Naive thymus-derived CD8-positive, alpha-beta T cell (primary cell): ENCODE measurements around the gene ZDHHC24. TPM values are rescaled to one million over a fixed set of nuclear protein-coding genes. Genes with fewer than 3 reads are reported as not detected.

ENCODE experiments used
- ATAC-seq, 2 donors: fragments of 150-1000 bp; cut with Tn5 transposase in 1 of 2; sonication (Bioruptor Pico), chemical (Tn5 transposase) in 1 of 2; 1 replicate in 1 of 2; 2 replicates in 1 of 2; pipeline ENCODE4 v1.10.0; 2021; ENCODE audit warnings: mild to moderate bottlenecking in 2 of 2, moderate library complexity in 2 of 2
- POLR2A ChIA-PET: fragments of 350-600 bp; sonication (Branson Sonifier 250); formaldehyde crosslinking; loops from one replicate; lab custom pipeline; 2021; ENCODE audit warnings: antibody characterized with exemption; lab: Charles Lee
- DNase-seq, 10 donors: peaks; one replicate each; pipeline versions ENCODE4 v3.0.0 to v3.0.0-alpha.2; 2020 to 2022
- H3K27ac Mint-ChIP-seq, 10 donors: one replicate each; pipeline ENCODE4 v1.8.0; 2020 to 2022; ENCODE audit warnings: mild to moderate bottlenecking in 10 of 10, mixed read lengths in 10 of 10, moderate library complexity in 4 of 10, inconsistent platforms in 1 of 10
- H3K27me3 Mint-ChIP-seq, 5 donors: one replicate each; pipeline ENCODE4 v1.8.0; 2021 to 2022; ENCODE audit warnings: mixed read lengths in 5 of 5
- H3K36me3 Mint-ChIP-seq, 3 donors: one replicate each; pipeline ENCODE4 v1.8.0; 2020 to 2022; ENCODE audit warnings: mixed read lengths in 3 of 3, mild to moderate bottlenecking in 2 of 3, inconsistent platforms in 1 of 3
- H3K4me1 Mint-ChIP-seq, 4 donors: one replicate each; pipeline ENCODE4 v1.8.0; 2021 to 2022; ENCODE audit warnings: mixed read lengths in 4 of 4
- H3K4me3 Mint-ChIP-seq, 10 donors: one replicate each; pipeline ENCODE4 v1.8.0; 2020 to 2022; ENCODE audit warnings: mild to moderate bottlenecking in 10 of 10, mixed read lengths in 10 of 10, moderate library complexity in 6 of 10, inconsistent platforms in 1 of 10
- H3K9me3 Mint-ChIP-seq, 9 donors: one replicate each; pipeline ENCODE4 v1.8.0; 2020 to 2022; ENCODE audit warnings: mixed read lengths in 9 of 9, mild to moderate bottlenecking in 3 of 9, inconsistent platforms in 1 of 9, moderate library complexity in 1 of 9
- polyA plus RNA-seq, 3 donors: library from polyadenylated mRNA; unstranded; fragments of 300-500 nt; fragmentation: Illumina TruSeq; gene quantifications; one replicate each; pipeline ENCODE4 v1.2.3, GENCODE V29; 2021
- total RNA-seq, 8 experiments: library from RNA in 2 of 8; stranded (reverse) in 2 of 8; gene quantifications; one replicate each; pipeline ENCODE4 v1.2.3 and lab custom pipeline; 2021 to 2026

ZDHHC24 gene
- total and polyA plus RNA-seq, 5 experiments from 2014 or later = 9.6 to 29.3 (median 14.1) TPM

- no peaks in the 10 kb centered on the region for H3K4me1 Mint-ChIP-seq
- DNase-seq (peak in 1 of 10 donors; percentile 0), ATAC-seq (no peak)
- peaks cover 0 to 50% (median 22%) of the 10 kb centered on the region in 3 donors for H3K36me3 Mint-ChIP-seq
- H3K27ac Mint-ChIP-seq = peak overlapping the region in 1 of 10 donors; percentile 75
- POLR2A ChIA-PET = interaction anchor here (0.7 kb wide), 1 partner anchor 18 kb away, joined by 4 read pairs; no protein-coding TSS in a partner anchor
- no peak overlapping the region for H3K4me3 Mint-ChIP-seq
- no peaks in the 10 kb centered on the region for H3K9me3 Mint-ChIP-seq
- no peaks in the 10 kb centered on the region for H3K27me3 Mint-ChIP-seq
These were observed 21.4 kb downstream of the ZDHHC24 start for GRCh38 chr11:66524304-66525040.

GRCh38 chr11:66523611-66524010 is 22.2 kb downstream of the ZDHHC24 start:
- ATAC-seq (no peak), DNase-seq (peak in 1 of 10 donors; percentile 55)
- H3K27ac Mint-ChIP-seq = no peak overlapping the region
- no peaks in the 10 kb centered on the region for H3K27me3 Mint-ChIP-seq
- H3K36me3 Mint-ChIP-seq = peaks cover 0 to 52% (median 22%) of the 10 kb centered on the region in 3 donors
- H3K4me1 Mint-ChIP-seq = no peaks in the 10 kb centered on the region
- no peak overlapping the region for H3K4me3 Mint-ChIP-seq
- POLR2A ChIA-PET = interaction anchor here (0.7 kb wide), 1 partner anchor 18 kb away, joined by 4 read pairs; no protein-coding TSS in a partner anchor
- H3K9me3 Mint-ChIP-seq = no peaks in the 10 kb centered on the region

- Mint-ChIP-seq H3K9me3 (no peaks in the 10 kb centered on the region), H3K4me3 (peak overlapping the region; percentile 87 to 91 (median 88)), H3K27me3 (no peaks in the 10 kb centered on the region), H3K27ac (peak overlapping the region; percentile 59 to 87 (median 80)), H3K4me1 (peaks cover 11 to 21% (median 15%) of the 10 kb centered on the region in 4 donors), H3K36me3 (peaks cover 0 to 22% (median 5%) of the 10 kb centered on the region in 3 donors)
- POLR2A ChIA-PET = interaction anchor here (0.9 to 1.7 kb wide), 8 partner anchors 9 to 608 kb away, joined by 3 to 6 read pairs (median 5); partner anchors contain the start of genes ACTN3, DPP3, KDM2A and MRPL11
- DNase-seq (no peak), ATAC-seq (no peak)
These were observed 34.9 kb downstream of the ZDHHC24 start for GRCh38 chr11:66510990-66511339.

- Mint-ChIP-seq H3K36me3 (peaks cover 0 to 21% (median 5%) of the 10 kb centered on the region in 3 donors), H3K27me3 (no peaks in the 10 kb centered on the region), H3K4me3 (peak within 1 kb of the TSS; percentile 87 to 91 (median 88)), H3K4me1 (peaks cover 11 to 21% (median 15%) of the 10 kb centered on the region in 4 donors), H3K27ac (peak within 1 kb of the TSS; percentile 59 to 87 (median 80)), H3K9me3 (no peaks in the 10 kb centered on the region)
- POLR2A ChIA-PET = interaction anchor here (0.7 to 1.7 kb wide), 10 partner anchors 8 to 609 kb away, joined by 3 to 6 read pairs (median 4); partner anchors contain the start of genes ACTN3, DPP3, KDM2A and MRPL11
- DNase-seq (peak; percentile 69 to 85 (median 76)), ATAC-seq (peak; percentile 98 to 99)
These were observed 35.4 kb downstream of the ZDHHC24 start, which contains the start of gene BBS1 for GRCh38 chr11:66510271-66510989. BBS1 (plus strand) TSS chr11:66510635; CDS start chr11:66510660, 25 bp downstream.

- Mint-ChIP-seq H3K27ac (no peak overlapping the region), H3K9me3 (no peaks in the 10 kb centered on the region), H3K4me3 (peak overlapping the region in 2 of 10 donors; percentile 10 to 19), H3K27me3 (no peaks in the 10 kb centered on the region), H3K36me3 (peaks cover 0 to 23% (median 0%) of the 10 kb centered on the region in 3 donors), H3K4me1 (peaks cover 11 to 21% (median 15%) of the 10 kb centered on the region in 4 donors)
- no peak for DNase-seq
- POLR2A ChIA-PET = interaction anchor here (0.6 to 1.7 kb wide), 3 partner anchors 34 to 320 kb away, joined by 3 to 6 read pairs (median 4); partner anchors contain the start of gene RBM14
- ATAC-seq = no peak
These were observed 36.7 kb downstream of the ZDHHC24 start for GRCh38 chr11:66509131-66509561.

DNA sequence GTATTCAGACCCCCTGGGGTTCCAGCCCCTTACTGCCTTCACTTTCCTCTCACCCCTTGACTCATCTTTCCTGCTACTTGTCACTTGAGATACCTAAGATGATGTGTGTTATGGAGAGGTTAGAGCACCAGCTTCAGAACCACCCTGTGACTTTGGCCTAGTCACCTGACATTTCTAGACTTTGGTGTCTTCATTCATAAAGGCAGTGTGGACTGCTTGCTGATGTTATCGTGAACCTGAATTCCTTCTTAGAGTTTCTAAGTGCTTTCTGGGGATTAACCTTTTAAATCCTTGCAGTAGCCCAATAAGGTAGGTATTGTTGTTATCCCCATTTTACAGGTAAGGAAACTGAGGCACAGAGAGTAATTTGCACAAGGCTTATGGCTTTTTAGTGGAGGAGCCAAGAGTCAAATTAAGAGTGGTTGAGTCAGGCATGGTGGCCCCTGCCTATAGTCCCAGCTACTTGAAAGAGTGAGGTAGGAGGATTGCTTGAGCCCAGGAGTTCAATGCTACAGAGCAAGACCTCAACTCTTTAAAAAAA is 40.5 kb downstream of the ZDHHC24 start:
- Mint-ChIP-seq H3K36me3 (peaks cover 0 to 38% (median 0%) of the 10 kb centered on the region in 3 donors), H3K27ac (no peak overlapping the region), H3K4me1 (peaks cover 0 to 4% (median 3%) of the 10 kb centered on the region in 4 donors), H3K9me3 (no peaks in the 10 kb centered on the region), H3K27me3 (no peaks in the 10 kb centered on the region), H3K4me3 (no peak overlapping the region)
- POLR2A ChIA-PET = no interaction called here
- no peak for ATAC-seq
- DNase-seq = no peak

- no peaks in the 10 kb centered on the region for H3K9me3 Mint-ChIP-seq
- H3K4me1 Mint-ChIP-seq = no peaks in the 10 kb centered on the region
- no peak overlapping the region for H3K4me3 Mint-ChIP-seq
- ATAC-seq (no peak), DNase-seq (peak in 1 of 10 donors; percentile 1)
- peaks cover 0 to 48% (median 5%) of the 10 kb centered on the region in 3 donors for H3K36me3 Mint-ChIP-seq
- H3K27ac Mint-ChIP-seq = peak overlapping the region in 2 of 10 donors; percentile 8 to 13
- POLR2A ChIA-PET = no interaction called here
- H3K27me3 Mint-ChIP-seq = no peaks in the 10 kb centered on the region
These were observed 47.3 kb downstream of the ZDHHC24 start for GRCh38 chr11:66498506-66498905.

DNA sequence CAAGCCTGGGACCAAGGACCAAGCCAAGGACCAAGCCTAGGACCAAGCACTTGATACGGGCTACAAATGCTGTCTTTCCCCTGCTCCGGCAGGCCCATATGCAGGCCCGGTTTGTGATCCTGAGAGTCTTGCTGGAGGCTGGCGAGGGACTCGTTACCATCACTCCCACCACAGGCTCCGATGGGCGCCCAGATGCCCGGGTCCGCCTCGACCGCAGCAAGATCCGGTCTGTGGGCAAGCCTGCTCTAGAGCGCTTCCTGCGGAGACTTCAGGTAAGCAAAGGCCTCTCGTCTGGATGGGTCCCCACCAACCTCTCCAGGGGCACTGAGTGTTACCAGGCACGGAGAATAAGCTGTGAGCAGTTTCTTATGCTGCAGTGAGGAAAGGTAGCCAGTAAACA is 48.6 kb downstream of the ZDHHC24 start:
- Mint-ChIP-seq H3K27ac (no peak overlapping the region), H3K27me3 (no peaks in the 10 kb centered on the region), H3K4me1 (no peaks in the 10 kb centered on the region), H3K4me3 (no peak overlapping the region), H3K9me3 (no peaks in the 10 kb centered on the region), H3K36me3 (peaks cover 0 to 49% (median 9%) of the 10 kb centered on the region in 3 donors)
- DNase-seq (no peak), ATAC-seq (no peak)
- POLR2A ChIA-PET = no interaction called here

DNA sequence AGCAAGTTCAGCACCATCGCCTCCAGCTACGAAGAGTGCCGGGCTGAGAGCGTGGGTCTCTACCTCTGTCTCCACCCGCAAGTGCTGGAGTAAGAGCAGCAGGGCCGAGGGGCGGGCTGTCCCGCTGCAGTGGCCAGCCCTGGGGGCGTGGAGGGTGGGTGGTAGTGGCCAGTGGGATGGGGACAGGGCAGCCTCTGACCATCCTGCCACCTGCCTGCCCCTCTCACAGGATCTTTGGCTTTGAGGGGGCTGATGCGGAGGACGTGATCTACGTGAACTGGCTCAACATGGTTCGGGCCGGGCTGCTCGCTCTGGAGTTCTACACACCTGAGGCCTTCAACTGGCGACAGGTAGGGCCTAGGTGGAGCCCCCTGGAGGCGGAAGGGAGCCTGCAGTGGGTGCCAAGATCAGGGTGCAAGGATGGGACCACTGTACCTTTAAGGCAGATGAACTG is 50.4 kb downstream of the ZDHHC24 start:
- H3K4me3 Mint-ChIP-seq = no peak overlapping the region
- H3K36me3 Mint-ChIP-seq = peaks cover 0 to 42% (median 10%) of the 10 kb centered on the region in 3 donors
- H3K4me1 Mint-ChIP-seq = no peaks in the 10 kb centered on the region
- H3K27ac Mint-ChIP-seq = no peak overlapping the region
- POLR2A ChIA-PET = no interaction called here
- DNase-seq (no peak), ATAC-seq (no peak)
- H3K9me3 Mint-ChIP-seq = no peaks in the 10 kb centered on the region
- no peaks in the 10 kb centered on the region for H3K27me3 Mint-ChIP-seq

- no peaks in the 10 kb centered on the region for H3K9me3 Mint-ChIP-seq
These were observed 50.9 kb downstream of the ZDHHC24 start for GRCh38 chr11:66494935-66495334.

GRCh38 chr11:66494458-66494857 is 51.4 kb downstream of the ZDHHC24 start:
- ATAC-seq = no peak
- Mint-ChIP-seq H3K27ac (peak overlapping the region in 1 of 10 donors; percentile 62), H3K27me3 (no peaks in the 10 kb centered on the region), H3K36me3 (peaks cover 0 to 36% (median 11%) of the 10 kb centered on the region in 3 donors), H3K4me3 (no peak overlapping the region), H3K9me3 (no peaks in the 10 kb centered on the region), H3K4me1 (no peaks in the 10 kb centered on the region)
- POLR2A ChIA-PET = no interaction called here
- DNase-seq = no peak

More at GRCh38 chr11:66494935-66495334, 50.9 kb downstream of the ZDHHC24 start:
- H3K36me3 Mint-ChIP-seq = peaks cover 0 to 40% (median 11%) of the 10 kb centered on the region in 3 donors
- POLR2A ChIA-PET = no interaction called here
- ATAC-seq (no peak), DNase-seq (no peak)
- H3K27me3 Mint-ChIP-seq = no peaks in the 10 kb centered on the region
- no peak overlapping the region for H3K4me3 Mint-ChIP-seq
- H3K27ac Mint-ChIP-seq = no peak overlapping the region
- H3K4me1 Mint-ChIP-seq = no peaks in the 10 kb centered on the region

- H3K9me3 Mint-ChIP-seq = no peaks in the 10 kb centered on the region
- H3K4me3 Mint-ChIP-seq = no peak overlapping the region
- peaks cover 0 to 34% (median 8%) of the 10 kb centered on the region in 3 donors for H3K36me3 Mint-ChIP-seq
- no peak overlapping the region for H3K27ac Mint-ChIP-seq
- ATAC-seq = no peak
- peak in 1 of 10 donors; percentile 21 for DNase-seq
- H3K27me3 Mint-ChIP-seq = no peaks in the 10 kb centered on the region
- H3K4me1 Mint-ChIP-seq = peaks cover 0 to 2% (median 0%) of the 10 kb centered on the region in 4 donors
- POLR2A ChIA-PET = no interaction called here
These were observed 52.7 kb downstream of the ZDHHC24 start for GRCh38 chr11:66493130-66493529.
